GM19099 (cell line): ENCODE measurements around the gene CLN5.
A peak's percentile ranks its signal among the peaks of the same experiment; 100 is the strongest.

Experiments used
- POLR2A ChIP-seq: IDR thresholded peaks from 3 replicates; pipeline ENCODE4 v1.6.1; 2011; ENCODE audit warnings: low read depth; ENCODE audit not compliant: insufficient read length; ENCODE audit errors: extremely low read depth

The CLN5 gene

DNA sequence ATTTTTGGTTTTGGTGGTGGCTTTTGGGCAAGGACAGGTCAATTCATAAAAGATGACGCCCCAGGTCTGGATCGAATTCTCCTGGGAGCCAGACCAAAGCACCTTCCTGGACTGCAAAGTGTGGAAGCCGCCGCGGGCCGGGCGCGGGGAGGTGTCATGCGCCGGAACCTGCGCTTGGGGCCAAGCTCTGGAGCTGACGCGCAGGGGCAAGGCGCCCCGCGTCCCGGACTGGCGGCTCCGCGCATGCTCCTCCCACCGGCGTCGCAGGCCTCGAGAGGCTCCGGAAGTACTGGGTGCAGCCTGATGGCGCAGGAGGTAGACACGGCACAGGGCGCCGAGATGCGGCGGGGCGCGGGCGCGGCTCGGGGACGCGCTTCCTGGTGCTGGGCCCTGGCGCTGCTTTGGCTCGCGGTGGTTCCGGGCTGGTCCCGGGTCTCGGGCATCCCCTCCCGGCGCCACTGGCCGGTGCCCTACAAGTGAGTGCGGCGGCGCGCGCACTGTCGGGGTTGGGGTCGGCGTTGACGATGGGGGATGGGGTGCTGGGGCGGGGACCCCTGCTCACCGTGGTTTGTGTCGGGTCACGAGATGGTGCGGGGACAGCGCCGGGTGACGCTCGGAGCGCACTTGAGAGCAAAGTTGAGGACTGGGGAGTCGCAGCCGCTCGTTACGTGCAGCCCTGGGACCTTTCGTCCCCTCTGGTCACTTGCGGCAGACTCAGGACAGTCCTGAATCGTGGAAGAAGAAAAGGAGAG lies at the start of gene CLN5:
Gene CLN5 (plus strand): TSS at position 286 of the 752 bp plus-strand sequence. CDS start 18 bp downstream, at position 304.
- TF ChIP-seq POLR2A = peak; percentile 99

DNA sequence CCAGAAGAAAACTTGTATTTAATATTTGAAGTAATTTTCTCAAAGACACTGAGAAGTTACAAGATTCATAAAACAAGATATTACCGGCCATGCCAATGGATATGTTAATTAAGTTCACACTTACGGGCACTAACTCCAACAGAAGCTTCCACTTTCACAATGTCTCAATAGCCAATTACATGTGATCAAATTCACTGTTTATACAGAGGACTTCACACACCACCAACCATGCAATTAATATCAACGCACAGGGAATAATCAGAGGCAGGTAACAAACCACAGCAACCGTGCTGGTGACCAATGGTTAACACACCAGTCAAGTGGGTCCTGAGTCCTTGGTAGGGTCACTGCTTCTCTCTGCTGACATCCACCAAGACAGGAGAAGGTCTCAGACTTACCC lies 49.5 kb upstream of the CLN5 start:
- no peak for TF ChIP-seq POLR2A

DNA sequence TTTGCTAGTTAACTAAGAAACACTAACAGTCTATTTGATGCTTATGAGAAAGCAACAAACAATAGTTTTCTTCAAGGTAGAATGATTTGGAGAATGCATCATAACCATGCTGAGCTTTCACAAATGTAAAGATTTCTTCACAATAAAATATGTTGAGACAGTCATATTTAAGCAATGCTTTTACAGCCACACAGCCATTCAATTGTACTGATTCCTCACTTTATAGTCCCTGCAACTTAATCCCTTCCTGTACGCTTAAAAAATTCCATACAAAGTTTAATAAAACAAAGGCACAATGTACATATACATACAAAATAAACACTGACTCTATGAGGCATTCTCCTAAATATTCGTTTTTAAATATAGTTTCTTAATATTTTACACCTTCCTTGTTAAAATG lies 48.2 kb upstream of the CLN5 start:
- TF ChIP-seq POLR2A = no peak

DNA sequence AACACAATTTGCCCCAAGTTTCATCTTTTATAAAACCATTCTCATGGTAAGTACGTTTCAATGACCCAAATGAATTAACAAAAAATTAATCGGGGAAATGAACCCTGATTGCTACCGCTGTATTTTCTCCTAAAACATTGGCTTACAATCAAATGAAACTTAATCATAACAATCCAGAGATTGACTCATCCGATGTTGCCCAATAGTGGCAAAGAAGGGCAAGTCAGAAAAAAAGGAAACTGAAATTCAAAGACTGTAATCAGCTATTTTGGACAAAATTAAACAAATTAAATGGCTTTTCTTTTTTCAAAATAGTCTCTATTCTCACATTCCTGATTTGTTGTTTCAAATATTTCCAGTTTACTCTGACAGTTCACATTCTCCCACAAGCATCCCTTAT lies 47.4 kb upstream of the CLN5 start:
- no peak for TF ChIP-seq POLR2A

DNA sequence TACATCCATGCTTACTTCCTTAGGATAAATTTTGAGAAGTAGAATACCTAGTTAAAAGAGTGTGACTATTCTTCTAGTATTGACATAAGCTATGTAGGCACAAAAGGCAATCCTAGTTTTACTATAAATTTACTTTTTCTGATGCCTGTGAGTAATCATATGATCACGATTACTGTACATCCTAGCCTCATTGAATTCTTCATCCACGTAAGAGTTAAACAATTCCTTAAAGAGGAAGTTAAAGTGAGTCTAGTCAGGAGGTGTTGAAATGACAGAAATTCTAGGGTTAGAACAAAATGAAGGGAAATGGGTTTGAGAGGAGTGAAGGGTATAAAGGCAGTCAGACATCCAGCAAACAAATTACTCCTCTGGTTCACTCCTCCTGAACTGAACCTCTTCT lies 43.7 kb upstream of the CLN5 start, which contains the start of gene ACOD1:
Gene ACOD1 (plus strand): TSS at position 363 of the 400 bp plus-strand sequence. CDS start 48 bp downstream, outside the sequence.
- no peak for TF ChIP-seq POLR2A

DNA sequence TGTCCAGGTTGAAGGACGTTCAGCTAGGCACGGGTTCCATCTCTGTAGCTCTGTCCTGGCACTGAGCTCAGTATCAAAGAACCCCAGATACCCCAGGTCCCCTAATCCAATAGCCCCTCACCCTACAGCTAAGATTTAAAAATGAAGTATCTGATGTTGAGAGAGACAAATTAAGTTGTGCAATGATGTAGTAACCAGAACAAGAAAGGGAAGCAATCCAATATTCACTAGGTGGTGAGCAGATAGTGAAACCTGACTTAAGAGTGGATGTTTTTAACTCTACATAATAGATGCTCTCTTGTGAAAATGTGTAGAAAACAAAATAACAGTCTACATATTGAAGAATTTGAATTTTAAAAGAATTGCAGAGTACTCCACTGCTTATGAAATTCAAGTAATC lies 41.8 kb upstream of the CLN5 start:
- no peak for TF ChIP-seq POLR2A

DNA sequence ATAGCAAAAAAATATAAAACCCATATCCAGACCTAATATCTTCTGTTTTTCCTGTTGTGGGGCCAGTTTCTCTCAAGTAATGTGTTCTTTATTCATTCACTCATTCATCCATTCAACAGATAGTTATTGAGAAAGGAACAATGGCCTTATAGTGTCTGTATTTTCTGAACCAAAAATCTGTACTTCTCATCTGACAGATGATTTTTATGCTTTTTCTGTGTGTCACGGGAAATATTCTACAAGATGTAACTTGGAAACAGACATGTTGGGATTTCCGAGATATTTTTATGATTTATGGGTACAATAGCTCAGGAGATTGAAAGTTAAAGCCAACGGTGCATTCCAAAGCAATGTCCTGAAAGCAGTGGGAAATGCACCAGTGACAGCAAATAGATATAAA lies 37.9 kb upstream of the CLN5 start:
- no peak for TF ChIP-seq POLR2A

DNA sequence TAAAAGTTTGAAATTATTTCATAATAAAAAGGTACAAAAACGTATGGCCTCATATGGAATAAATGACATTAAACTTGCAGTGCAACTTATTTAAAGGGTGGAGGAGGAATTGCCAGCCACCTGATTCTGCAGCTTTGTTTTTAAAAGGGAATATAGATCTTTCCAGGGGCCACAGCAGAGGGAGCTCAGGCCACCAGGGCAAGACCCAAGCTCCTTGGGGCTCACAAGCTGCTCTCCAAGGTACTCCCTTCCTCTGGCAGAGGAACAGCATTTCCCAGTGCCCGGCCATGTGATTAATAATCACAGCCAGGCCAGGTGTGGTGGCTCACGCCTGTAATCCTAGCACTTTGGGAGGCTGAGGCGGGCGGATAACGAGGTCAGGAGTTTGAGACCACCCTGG lies 37.3 kb upstream of the CLN5 start:
- no peak for TF ChIP-seq POLR2A

DNA sequence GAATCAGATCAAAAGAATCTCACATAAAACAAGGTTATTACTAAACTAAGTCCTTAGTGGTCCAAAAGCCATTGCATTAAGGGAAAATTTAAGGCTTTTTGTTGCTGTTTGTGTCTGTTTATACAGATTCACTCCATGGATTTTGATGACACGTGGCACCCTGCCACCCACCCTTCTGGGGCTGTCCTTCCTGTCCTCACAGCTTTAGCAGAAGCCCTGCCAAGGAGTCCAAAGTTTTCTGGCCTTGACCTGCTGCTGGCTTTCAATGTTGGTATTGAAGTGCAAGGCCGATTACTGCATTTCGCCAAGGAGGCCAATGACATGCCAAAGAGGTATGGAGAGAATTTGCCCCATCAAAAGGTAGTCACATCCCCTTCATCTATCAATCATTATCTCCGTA lies 36.7 kb upstream of the CLN5 start:
- no peak for TF ChIP-seq POLR2A

DNA sequence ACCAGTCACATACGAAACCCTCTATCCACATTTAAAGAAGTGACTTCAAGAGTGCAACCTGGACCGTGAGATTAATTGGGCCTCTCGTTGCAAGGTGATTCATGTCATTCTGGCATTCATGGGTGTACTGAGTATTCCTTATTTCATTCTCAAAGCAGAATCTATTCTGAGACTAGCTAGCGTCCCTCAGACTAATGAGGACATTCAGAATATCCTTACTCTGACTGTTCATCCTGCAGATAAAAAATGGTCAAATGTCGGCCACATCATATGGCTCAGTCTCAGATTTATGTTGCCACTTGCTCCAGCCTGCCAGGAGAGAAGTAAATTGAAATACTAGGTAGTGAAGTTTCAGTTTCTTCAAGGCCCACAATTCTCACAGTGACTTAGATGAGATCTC lies 36.2 kb upstream of the CLN5 start:
- no peak for TF ChIP-seq POLR2A

DNA sequence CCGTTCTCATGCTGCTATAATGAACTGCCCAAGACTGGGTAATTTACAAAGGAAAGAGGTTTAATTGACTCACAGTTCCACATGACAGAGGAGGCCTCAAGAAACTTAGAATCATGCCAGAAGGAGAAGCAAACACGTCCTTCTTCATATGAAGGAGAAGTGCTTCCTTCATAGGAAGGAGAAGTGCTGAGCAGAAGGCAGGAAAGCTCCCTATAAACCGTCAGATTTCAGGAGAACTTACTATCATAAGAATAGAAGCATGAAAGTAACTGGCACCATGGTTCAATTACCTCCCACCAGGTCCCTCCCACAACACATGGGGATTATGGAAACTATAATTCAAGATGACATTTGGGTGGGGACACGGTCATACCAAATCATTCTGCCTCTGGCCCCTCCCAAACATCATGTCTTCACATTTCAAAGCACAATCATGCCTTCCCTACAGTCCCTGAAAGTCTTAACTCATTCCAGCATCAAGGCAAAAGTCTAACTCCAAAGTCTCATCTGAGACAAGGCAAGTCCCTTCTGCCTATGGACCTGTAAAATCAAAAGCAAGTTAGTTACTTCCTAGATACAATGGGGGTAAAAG lies 32.9 kb upstream of the CLN5 start:
- no peak for TF ChIP-seq POLR2A

DNA sequence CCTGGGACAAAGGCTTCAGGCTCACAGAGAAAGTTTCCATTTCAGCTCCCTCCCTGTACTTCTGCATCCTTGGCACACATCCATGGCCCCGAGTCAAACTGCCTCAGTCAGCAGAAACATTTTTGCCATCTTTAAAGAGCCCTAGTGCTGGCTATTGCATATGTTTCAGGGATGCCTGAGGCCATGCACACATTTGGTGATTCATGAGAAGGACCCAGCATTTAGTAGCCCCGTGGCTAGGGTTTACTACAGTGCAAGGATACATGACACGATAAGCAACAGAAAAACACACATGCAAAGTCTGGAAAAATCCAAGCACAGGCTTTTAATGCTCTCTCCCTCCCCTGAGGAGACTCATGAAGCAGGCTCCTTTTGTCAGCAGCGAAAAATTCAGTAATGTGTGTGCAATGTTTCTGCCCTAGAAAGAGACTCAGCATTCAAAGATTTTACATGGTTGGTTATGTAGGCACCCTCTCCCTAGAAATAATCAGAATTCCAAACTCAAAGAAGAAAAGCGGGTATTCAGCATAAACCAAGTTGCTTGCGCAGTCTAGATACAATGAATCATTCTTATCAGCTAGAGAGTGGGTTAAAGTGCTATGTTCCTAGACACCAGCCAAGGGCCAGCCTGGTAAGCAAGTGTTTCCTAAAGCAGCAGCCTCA lies 26.0 kb upstream of the CLN5 start:
- TF ChIP-seq POLR2A = no peak

DNA sequence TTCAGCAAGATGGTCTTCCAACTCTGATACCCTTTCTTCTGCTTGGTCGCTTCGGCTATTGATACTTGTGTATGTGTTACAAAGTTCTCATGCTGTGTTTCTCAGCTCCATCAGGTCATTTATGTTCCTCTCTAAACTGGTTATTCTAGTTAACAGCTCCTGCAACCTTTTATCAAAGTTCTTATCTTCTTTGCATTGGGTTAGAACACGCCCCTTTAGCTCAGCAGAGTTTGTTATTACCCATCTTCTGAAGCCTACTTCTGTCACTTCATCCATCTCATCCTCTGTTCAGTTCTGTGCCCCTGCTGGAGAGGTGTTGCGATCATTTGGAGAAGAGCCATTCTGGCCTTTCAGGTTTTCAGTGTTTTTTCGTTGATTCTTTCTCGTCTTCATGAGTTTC lies 24.9 kb upstream of the CLN5 start:
- no peak for TF ChIP-seq POLR2A

DNA sequence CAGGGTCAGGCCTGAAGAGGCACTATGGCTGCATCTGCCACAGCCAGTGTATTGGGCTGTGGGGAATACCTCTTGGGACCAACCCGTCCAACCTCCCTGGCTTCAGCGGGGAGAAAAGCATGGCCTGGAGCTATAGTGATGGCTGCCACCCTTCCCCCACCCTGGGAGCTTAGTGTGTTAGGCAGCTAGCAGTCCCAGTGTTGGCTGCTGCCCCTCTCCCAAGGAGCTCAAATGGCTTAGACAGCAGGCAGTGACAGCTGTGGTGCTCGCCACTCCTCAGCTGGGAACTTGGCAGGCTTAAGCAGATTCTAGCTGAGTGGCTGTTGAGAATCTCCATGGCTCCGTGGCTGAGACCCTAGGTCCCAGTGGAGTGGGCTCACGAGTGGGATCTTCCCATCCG lies 23.8 kb upstream of the CLN5 start:
- TF ChIP-seq POLR2A = no peak

DNA sequence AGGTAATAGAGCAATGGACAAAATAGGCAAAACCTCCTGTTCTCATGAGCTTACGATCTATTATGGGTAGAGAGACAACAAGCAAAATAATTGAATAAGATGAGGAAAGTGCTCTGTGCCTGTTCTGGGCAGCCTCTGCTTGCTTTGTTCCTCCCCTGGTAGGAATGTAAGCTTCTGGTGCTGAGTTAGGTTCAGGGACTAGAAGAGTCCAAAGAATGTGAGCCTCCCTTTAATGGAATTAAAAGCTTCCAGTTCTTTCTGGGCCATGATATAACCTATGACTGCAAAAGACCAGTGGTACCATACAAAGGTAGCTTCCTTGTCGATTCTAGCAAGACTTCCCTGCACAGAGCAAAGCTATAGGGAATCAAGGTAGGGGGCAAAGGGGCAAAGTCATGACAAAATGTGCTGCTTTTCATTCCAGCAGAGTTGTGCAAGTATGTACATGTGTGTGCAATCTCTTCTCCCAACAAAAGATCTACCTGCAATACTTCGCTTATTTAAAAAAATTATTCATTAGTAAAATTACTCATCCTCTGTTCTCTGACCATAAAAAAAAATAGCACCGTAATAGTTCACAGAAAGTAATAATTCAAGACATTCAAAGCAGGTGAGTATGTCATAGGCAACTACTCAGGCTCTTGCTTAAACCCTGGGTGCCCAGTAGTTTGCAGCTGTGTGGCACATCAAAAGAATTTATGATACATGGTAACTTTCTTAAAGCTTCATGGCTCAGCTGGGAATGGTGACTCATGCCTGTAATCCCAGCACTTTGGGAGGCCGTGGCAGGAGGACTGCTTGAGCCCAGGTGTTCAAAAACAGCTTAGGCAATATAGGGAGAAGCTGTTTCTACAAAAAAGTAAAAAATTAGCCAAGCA lies 22.2 kb upstream of the CLN5 start:
- no peak for TF ChIP-seq POLR2A
